ENCODE measurements around the gene LRRN4CL. TPM values are rescaled to one million over a fixed set of nuclear protein-coding genes. Genes with fewer than 3 reads are reported as not detected.
A peak's percentile ranks its signal among the peaks of the same experiment; 100 is the strongest.

Gene LRRN4CL
- total and polyA plus RNA-seq, 9 of the 15 experiments (the other 6 are each of a cell fraction or from before 2014, with no cell fraction given): 0.03 to 0.11 (median 0.05) TPM; not detected in 4

DNA sequence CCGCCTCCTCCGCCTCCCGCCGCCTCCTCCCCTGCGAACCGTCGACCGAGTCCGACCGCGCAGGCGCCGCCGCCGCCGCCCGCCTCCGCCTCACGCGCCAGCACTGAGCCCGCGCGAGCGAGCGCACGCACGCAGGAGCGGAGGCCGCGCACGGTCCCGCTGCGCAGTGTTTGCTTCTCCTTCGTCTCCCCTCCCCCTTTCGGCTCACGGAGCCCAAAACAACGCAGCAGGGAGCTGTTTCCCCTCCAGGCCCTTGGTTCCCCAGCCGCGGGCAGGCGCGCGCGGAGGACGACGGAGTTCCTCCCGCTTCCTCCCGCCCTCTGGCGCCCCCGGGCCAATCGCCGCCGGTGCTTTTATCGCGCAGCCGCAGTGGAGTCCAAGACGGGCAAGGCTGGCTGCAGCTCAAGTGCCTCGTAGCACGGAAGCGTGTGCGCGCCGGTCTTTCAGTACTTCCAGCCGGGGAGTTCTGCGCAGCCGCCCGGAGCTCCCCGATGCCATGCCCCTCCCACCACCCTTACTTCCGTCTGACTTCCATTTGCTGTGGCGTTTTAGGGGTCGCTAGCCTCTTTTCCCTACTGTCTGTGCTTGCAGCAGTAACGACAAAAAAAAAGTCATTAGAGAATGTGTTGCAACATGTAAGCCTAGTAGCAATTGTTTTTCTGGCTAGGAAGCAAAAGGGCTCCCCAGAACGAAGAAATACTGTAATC, 38.0 kb upstream of the LRRN4CL start, which contains the start of gene HNRNPUL2 (continued):
- peak; percentile 75 for TF ChIP-seq VEZF1 (CRISPR knock-in tag; IDR thresholded peaks at IDR 0.05)
- TF ChIP-seq ZNF583 (CRISPR knock-in tag; IDR thresholded peaks at IDR 0.05): 0 out of 2 replicates have a peak, but pooled peaks have one; percentile 16
- no peak for TF ChIP-seq CLOCK (CRISPR knock-in tag; IDR thresholded peaks at IDR 0.05; ENCODE audit: borderline replicate concordance)
- no peak for TF ChIP-seq ZNF197 (CRISPR knock-in tag; IDR thresholded peaks at IDR 0.05; ENCODE audit: low read depth)
- TF ChIP-seq DEAF1 (CRISPR knock-in tag; IDR thresholded peaks at IDR 0.05): no peak
- 0 out of 2 replicates have a peak, but pooled peaks have one; percentile 71 for TF ChIP-seq HOMEZ (CRISPR knock-in tag; IDR thresholded peaks at IDR 0.05)
- no peak for TF ChIP-seq SRSF3 (IDR thresholded peaks at IDR 0.05; ENCODE audit: insufficient read depth, low read length)
- peak; percentile 81 for TF ChIP-seq ATF7 (IDR thresholded peaks at IDR 0.05)
- TF ChIP-seq SMAD4 (CRISPR knock-in tag; conservative IDR thresholded peaks at IDR 0.05): peak; percentile 74
- no peak; the same call in 1 of the 2 replicates for TF ChIP-seq ATF6 (CRISPR knock-in tag; IDR thresholded peaks at IDR 0.05)
- TF ChIP-seq RNF2 (IDR thresholded peaks at IDR 0.05): peak; percentile 93
- no peak; the same call in 1 of the 2 replicates for TF ChIP-seq ZBTB26 (CRISPR knock-in tag; IDR thresholded peaks at IDR 0.05)
- peak; percentile 35; the same call in 1 of the 2 replicates for TF ChIP-seq ZBTB33 (CRISPR knock-in tag; IDR thresholded peaks at IDR 0.05)

Measured in K562 (cell line).